ENCODE results near the gene DMBX1. TPM values are rescaled to one million over a fixed set of nuclear protein-coding genes. Genes with fewer than 3 reads are reported as not detected.

DMBX1 gene
- total and polyA plus RNA-seq, 4 donors = not detected

DNA sequence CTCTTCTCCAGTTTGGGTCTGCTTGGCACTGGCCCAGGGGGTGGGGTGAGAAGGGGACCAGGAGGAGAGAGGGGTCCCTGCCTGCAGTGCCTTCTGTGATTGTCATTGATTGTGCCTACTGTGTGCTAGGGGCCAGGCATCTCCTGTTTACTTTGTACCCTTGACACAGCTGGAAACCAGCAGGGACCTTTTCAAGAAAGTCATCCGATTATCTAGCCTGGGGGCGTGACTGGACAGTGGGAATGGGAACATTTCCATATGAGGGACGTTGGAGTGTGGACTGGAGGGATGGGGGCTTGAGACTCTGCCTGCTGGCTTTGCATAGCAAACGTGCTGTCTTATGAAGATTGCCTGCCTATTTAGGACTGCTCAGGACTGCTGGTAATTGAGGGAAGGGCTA, 19.8 kb upstream of the DMBX1 start:
- Histone ChIP-seq H3K27ac (ENCODE audit: low read depth in 1 of 2, low read length in 2 of 2) (no peak overlapping the region), H3K9ac (ENCODE audit: low read depth in 1 of 2, low read length in 2 of 2) (no peak overlapping the region), H3K4me1 (ENCODE audit: control insufficient read depth in 4 of 4, insufficient read depth in 4 of 4, low read length in 3 of 4) (peaks cover 2 to 9% (median 6%) of the 10 kb centered on the region in 4 donors), H3K9me3 (ENCODE audit: control insufficient read depth in 4 of 4, low read length in 3 of 4) (no peaks in the 10 kb centered on the region), H3K27me3 (ENCODE audit: control insufficient read depth in 4 of 4, insufficient read depth in 4 of 4, low read length in 3 of 4) (peaks cover 0 to 10% (median 4%) of the 10 kb centered on the region in 4 donors), H3K4me3 (ENCODE audit: low read depth in 1 of 3, low read length in 3 of 3) (no peak overlapping the region), H3K36me3 (ENCODE audit: control insufficient read depth in 4 of 4, insufficient read depth in 3 of 4, low read depth in 1 of 4, low read length in 3 of 4) (no peaks in the 10 kb centered on the region)
- TF ChIP-seq RAD21 (IDR thresholded peaks at IDR 0.05) (no peak), HNF4A (conservative IDR thresholded peaks at IDR 0.05) (no peak), GABPA (IDR thresholded peaks at IDR 0.05 in 1 of 2, conservative IDR thresholded peaks at IDR 0.05 in 1 of 2) (no peak), HNF4G (IDR thresholded peaks at IDR 0.05) (no peak), EGR1 (IDR thresholded peaks at IDR 0.05; ENCODE audit: low read depth in 2 of 2) (no peak), SP1 (IDR thresholded peaks at IDR 0.05) (no peak), YY1 (IDR thresholded peaks at IDR 0.05) (no peak), NR2F2 (IDR thresholded peaks at IDR 0.05) (no peak), FOXA2 (IDR thresholded peaks at IDR 0.05) (no peak)
- TF ChIP-seq, protein P1, sequence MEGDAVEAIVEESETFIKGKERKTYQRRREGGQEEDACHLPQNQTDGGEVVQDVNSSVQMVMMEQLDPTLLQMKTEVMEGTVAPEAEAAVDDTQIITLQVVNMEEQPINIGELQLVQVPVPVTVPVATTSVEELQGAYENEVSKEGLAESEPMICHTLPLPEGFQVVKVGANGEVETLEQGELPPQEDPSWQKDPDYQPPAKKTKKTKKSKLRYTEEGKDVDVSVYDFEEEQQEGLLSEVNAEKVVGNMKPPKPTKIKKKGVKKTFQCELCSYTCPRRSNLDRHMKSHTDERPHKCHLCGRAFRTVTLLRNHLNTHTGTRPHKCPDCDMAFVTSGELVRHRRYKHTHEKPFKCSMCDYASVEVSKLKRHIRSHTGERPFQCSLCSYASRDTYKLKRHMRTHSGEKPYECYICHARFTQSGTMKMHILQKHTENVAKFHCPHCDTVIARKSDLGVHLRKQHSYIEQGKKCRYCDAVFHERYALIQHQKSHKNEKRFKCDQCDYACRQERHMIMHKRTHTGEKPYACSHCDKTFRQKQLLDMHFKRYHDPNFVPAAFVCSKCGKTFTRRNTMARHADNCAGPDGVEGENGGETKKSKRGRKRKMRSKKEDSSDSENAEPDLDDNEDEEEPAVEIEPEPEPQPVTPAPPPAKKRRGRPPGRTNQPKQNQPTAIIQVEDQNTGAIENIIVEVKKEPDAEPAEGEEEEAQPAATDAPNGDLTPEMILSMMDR (IDR thresholded peaks at IDR 0.05; ENCODE audit: low read depth, low read length, missing input control) = no peak
- TF ChIP-seq, protein P2, sequence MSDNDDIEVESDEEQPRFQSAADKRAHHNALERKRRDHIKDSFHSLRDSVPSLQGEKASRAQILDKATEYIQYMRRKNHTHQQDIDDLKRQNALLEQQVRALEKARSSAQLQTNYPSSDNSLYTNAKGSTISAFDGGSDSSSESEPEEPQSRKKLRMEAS (IDR thresholded peaks at IDR 0.05) = no peak
- TF ChIP-seq, protein P3, sequence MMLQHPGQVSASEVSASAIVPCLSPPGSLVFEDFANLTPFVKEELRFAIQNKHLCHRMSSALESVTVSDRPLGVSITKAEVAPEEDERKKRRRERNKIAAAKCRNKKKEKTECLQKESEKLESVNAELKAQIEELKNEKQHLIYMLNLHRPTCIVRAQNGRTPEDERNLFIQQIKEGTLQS (IDR thresholded peaks at IDR 0.05) = no peak
- TF ChIP-seq, protein P4, sequence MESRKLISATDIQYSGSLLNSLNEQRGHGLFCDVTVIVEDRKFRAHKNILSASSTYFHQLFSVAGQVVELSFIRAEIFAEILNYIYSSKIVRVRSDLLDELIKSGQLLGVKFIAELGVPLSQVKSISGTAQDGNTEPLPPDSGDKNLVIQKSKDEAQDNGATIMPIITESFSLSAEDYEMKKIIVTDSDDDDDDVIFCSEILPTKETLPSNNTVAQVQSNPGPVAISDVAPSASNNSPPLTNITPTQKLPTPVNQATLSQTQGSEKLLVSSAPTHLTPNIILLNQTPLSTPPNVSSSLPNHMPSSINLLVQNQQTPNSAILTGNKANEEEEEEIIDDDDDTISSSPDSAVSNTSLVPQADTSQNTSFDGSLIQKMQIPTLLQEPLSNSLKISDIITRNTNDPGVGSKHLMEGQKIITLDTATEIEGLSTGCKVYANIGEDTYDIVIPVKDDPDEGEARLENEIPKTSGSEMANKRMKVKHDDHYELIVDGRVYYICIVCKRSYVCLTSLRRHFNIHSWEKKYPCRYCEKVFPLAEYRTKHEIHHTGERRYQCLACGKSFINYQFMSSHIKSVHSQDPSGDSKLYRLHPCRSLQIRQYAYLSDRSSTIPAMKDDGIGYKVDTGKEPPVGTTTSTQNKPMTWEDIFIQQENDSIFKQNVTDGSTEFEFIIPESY (IDR thresholded peaks at IDR 0.05) = no peak
- DNase-seq (ENCODE audit: low spot score) = no peak
- WGBS = 52% methylated on average over 4 of the region's 4 CpGs

DNA sequence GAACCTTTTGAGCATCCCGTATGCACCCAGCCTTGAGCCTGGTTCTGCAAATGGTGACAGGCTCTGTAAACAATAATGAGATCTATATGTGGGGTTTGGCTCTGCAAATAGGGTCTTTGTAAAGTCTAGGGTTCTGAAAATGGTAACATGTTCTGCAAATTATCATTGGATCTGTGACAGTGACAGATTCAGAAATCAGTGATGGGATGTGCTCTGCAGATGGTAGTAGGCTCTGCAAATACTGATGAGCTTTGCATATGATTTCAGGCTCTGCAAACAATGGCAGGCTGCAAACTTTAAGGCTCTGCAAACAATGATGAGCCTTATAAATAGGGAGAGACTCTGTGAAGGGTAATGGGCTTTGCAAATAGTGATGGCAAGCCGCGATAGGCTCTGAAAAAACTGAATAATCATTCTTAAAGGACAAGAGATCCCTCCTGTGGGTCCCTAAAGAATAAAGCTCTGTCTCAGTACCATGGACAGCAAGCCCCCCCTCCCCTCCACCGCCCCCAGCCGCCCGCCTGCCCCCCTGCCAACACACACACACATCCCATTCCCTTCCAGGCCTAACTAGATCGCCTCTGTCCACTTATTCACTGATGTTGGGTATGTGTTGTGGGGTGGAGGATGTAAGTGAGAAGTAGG, 17.7 kb upstream of the DMBX1 start:
- no peak for DNase-seq (ENCODE audit: low spot score)
- Histone ChIP-seq H3K36me3 (ENCODE audit: control insufficient read depth in 4 of 4, insufficient read depth in 3 of 4, low read depth in 1 of 4, low read length in 3 of 4) (no peaks in the 10 kb centered on the region), H3K9ac (ENCODE audit: low read depth in 1 of 2, low read length in 2 of 2) (no peak overlapping the region), H3K4me1 (ENCODE audit: control insufficient read depth in 4 of 4, insufficient read depth in 4 of 4, low read length in 3 of 4) (peaks cover 1 to 3% (median 2%) of the 10 kb centered on the region in 4 donors), H3K27me3 (ENCODE audit: control insufficient read depth in 4 of 4, insufficient read depth in 4 of 4, low read length in 3 of 4) (peaks cover 0 to 7% (median 2%) of the 10 kb centered on the region in 4 donors), H3K9me3 (ENCODE audit: control insufficient read depth in 4 of 4, low read length in 3 of 4) (no peaks in the 10 kb centered on the region), H3K4me3 (ENCODE audit: low read depth in 1 of 3, low read length in 3 of 3) (no peak overlapping the region), H3K27ac (ENCODE audit: low read depth in 1 of 2, low read length in 2 of 2) (no peak overlapping the region)
- 49% methylated on average over 7 of the region's 7 CpGs for WGBS
- TF ChIP-seq JUND (IDR thresholded peaks at IDR 0.05) = no peak
- no peak for TF ChIP-seq SP1 (IDR thresholded peaks at IDR 0.05)
